CD4-positive, alpha-beta T cell treated with Interleukin-17A for 1 hour (primary cell): Measurements from ENCODE around the gene NRG2.
A peak's percentile ranks its signal among the peaks of the same experiment; 100 is the strongest.

Experiments
- DNase-seq: peaks from one replicate; pipeline ENCODE4 v3.0.0-alpha.2; 2020

The NRG2 gene

GRCh38 chr5:139925650-139926640, 117.2 kb downstream of the NRG2 start:
- DNase-seq, result peak; percentile 42

- no peak for DNase-seq
These were observed 117.9 kb downstream of the NRG2 start for GRCh38 chr5:139925216-139925562.

GRCh38 chr5:139924294-139925215, 118.5 kb downstream of the NRG2 start:
- no peak for DNase-seq

- DNase-seq, result no peak
These were observed 123.8 kb downstream of the NRG2 start for GRCh38 chr5:139919308-139919707.

- no peak for DNase-seq
These were observed 127.3 kb downstream of the NRG2 start for GRCh38 chr5:139915834-139916233.

GRCh38 chr5:139915266-139915665, 127.8 kb downstream of the NRG2 start:
- DNase-seq, result no peak

- DNase-seq, result no peak
These were observed 128.8 kb downstream of the NRG2 start for GRCh38 chr5:139914218-139914807.

GRCh38 chr5:139912804-139913203, 130.3 kb downstream of the NRG2 start:
- DNase-seq, result no peak

GRCh38 chr5:139912158-139912557, 130.9 kb downstream of the NRG2 start:
- no peak for DNase-seq

- no peak for DNase-seq
These were observed 131.5 kb downstream of the NRG2 start for GRCh38 chr5:139911425-139912120.

- no peak for DNase-seq
These were observed 132.2 kb downstream of the NRG2 start for GRCh38 chr5:139910901-139911300.

- DNase-seq, result no peak
These were observed 133.1 kb downstream of the NRG2 start for GRCh38 chr5:139910036-139910435.

- DNase-seq, result no peak
These were observed 134.3 kb downstream of the NRG2 start for GRCh38 chr5:139908749-139909148.

- no peak for DNase-seq
These were observed 136.4 kb downstream of the NRG2 start for GRCh38 chr5:139906661-139907060.

GRCh38 chr5:139904816-139905661, 138.1 kb downstream of the NRG2 start:
- DNase-seq, result no peak

- no peak for DNase-seq
These were observed 138.6 kb downstream of the NRG2 start for GRCh38 chr5:139904566-139904815.

GRCh38 chr5:139903795-139904565, 139.1 kb downstream of the NRG2 start:
- no peak for DNase-seq

GRCh38 chr5:139903450-139903794, 139.7 kb downstream of the NRG2 start:
- DNase-seq, result no peak

GRCh38 chr5:139901986-139902385, 141.1 kb downstream of the NRG2 start:
- DNase-seq, result no peak

GRCh38 chr5:139901251-139901575, 141.9 kb downstream of the NRG2 start:
- no peak for DNase-seq

GRCh38 chr5:139900546-139901250, 142.4 kb downstream of the NRG2 start:
- no peak for DNase-seq
